ENCODE data around the gene TBL2.

GRCh38 chr7:73556208-73557107 is 21.9 kb downstream of the TBL2 start:
- TF ChIP-seq CTCF (conservative IDR thresholded peaks at IDR 0.05; ENCODE audit: low read length) (no peak), EZH2phosphoT487 (IDR thresholded peaks at IDR 0.05; ENCODE audit: borderline replicate concordance, low read depth, low read length) (no peak)

Measured in OCI-LY7 (cell line).